Kidney epithelial cell (primary cell): ENCODE data around the gene GSKIP. TPM values are rescaled to one million over a fixed set of nuclear protein-coding genes. Genes with fewer than 3 reads are reported as not detected.

ENCODE experiments used
- DNase-seq: peaks from one replicate; pipeline ENCODE4 v3.0.0-alpha.2; 2010; ENCODE audit warnings: low read depth
- H3K27me3 ChIP-seq: 2 replicates; pipeline ENCODE4 v1.6.0; 2011; ENCODE audit warnings: low read length; ENCODE audit not compliant: control insufficient read depth, insufficient read depth
- H3K36me3 ChIP-seq: 2 replicates; pipeline ENCODE4 v1.5.1; 2011; ENCODE audit warnings: low read length; ENCODE audit not compliant: control insufficient read depth, insufficient read depth
- H3K4me3 ChIP-seq: 2 replicates; pipeline ENCODE4 v1.5.1; 2011; ENCODE audit warnings: low read depth, mild to moderate bottlenecking, control low read depth, low read length
- total RNA-seq: library from RNA; depleted of rRNA; stranded (reverse); fragments of >200 nt; gene quantifications from 2 replicates; pipeline ENCODE4 v1.2.3, GENCODE V29; 2015
- TF ChIP-seq, protein P1 (sequence below): IDR thresholded peaks from 2 replicates; pipeline ENCODE4 v1.5.1; 2011; ENCODE audit warnings: mild to moderate bottlenecking, moderate library complexity, low read length, control low read depth, inconsistent platforms; ENCODE audit not compliant: insufficient read depth, poor library complexity, severe bottlenecking

The GSKIP gene
- total RNA-seq, 1 donor from 2014 or later, result 42.8 TPM

DNA sequence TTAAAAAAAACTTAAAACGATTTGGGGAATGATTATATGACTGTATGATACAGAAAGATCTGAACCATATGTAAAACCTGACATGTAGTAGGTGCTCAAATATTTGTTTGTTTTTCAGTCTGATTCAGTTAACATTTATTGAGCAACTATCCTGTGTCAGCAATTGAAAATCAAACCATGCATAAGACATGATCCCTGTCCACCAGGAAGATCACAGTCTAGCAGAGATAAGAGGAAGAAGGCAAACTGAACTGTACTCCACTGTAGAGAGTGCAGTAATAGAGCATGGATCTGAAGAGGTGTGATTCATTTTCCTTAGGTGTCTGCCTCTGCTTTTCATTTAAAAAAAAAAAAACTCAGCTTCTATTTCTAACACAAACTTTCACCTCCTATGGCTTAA is 20.7 kb downstream of the GSKIP start:
- Histone ChIP-seq H3K36me3 (no peaks in the 10 kb centered on the region), H3K4me3 (no peak overlapping the region), H3K27me3 (no peaks in the 10 kb centered on the region)
- DNase-seq, result no peak
- TF ChIP-seq, protein P1, sequence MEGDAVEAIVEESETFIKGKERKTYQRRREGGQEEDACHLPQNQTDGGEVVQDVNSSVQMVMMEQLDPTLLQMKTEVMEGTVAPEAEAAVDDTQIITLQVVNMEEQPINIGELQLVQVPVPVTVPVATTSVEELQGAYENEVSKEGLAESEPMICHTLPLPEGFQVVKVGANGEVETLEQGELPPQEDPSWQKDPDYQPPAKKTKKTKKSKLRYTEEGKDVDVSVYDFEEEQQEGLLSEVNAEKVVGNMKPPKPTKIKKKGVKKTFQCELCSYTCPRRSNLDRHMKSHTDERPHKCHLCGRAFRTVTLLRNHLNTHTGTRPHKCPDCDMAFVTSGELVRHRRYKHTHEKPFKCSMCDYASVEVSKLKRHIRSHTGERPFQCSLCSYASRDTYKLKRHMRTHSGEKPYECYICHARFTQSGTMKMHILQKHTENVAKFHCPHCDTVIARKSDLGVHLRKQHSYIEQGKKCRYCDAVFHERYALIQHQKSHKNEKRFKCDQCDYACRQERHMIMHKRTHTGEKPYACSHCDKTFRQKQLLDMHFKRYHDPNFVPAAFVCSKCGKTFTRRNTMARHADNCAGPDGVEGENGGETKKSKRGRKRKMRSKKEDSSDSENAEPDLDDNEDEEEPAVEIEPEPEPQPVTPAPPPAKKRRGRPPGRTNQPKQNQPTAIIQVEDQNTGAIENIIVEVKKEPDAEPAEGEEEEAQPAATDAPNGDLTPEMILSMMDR, result no peak

DNA sequence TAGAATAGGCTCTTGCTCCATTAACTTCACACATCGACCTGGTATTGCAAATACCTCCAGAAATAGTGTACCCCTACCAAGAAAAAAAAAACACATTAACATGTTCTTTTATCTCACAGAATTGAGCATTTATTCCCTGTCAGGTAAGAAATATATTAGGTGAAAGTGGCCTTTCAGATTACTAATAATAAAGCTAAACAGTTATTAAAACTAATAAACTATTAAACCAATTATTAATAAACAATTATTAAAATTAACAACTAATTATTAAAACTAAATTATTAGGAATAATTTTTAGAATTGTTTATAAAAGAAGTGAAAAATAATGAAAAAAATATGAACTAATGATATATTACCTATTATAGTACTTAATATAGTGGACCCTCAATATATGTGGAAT is 21.4 kb downstream of the GSKIP start:
- Histone ChIP-seq H3K36me3 (no peaks in the 10 kb centered on the region), H3K4me3 (no peak overlapping the region), H3K27me3 (no peaks in the 10 kb centered on the region)
- no peak for DNase-seq
- TF ChIP-seq, protein P1, result no peak

DNA sequence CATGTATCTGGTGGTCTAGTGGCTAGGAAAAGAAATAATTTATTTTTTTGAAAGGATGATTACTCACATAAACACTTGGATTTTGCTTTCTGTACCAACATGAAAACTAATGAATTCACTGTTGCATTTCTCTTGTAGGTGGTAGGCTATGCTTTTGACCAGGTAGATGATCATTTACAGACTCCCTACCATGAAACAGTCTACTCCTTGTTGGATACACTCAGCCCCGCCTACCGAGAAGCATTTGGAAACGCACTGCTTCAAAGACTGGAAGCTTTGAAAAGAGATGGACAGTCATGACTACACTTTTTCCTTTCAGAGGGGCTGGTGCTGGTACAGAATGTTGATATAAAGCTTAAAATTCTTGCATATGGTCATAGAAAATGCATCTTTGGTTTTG is 22.1 kb downstream of the GSKIP start:
- no peak overlapping the region for H3K4me3 ChIP-seq
- DNase-seq, result no peak
- TF ChIP-seq, protein P1, result no peak
- H3K36me3 ChIP-seq, result no peaks in the 10 kb centered on the region
- H3K27me3 ChIP-seq, result no peaks in the 10 kb centered on the region

DNA sequence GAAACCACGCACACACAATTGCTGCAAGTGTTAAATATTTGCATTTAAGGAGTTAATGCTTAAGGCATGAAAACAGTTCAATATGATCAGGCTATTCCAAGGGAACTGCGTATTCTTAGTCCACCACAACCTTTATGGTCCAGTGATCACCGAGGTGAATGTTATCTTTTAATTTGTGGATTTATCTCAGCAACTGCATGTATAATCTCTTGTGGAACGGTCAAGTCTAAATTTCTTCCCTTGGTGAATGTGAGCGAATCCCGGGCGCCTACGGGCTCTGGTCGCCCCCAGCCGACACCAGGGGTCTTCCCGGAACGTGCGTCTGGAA is 27.6 kb downstream of the GSKIP start:
- Histone ChIP-seq H3K36me3 (no peaks in the 10 kb centered on the region), H3K4me3 (peak overlapping the region; percentile 52), H3K27me3 (no peaks in the 10 kb centered on the region)
- no peak for DNase-seq
- TF ChIP-seq, protein P1, result no peak

DNA sequence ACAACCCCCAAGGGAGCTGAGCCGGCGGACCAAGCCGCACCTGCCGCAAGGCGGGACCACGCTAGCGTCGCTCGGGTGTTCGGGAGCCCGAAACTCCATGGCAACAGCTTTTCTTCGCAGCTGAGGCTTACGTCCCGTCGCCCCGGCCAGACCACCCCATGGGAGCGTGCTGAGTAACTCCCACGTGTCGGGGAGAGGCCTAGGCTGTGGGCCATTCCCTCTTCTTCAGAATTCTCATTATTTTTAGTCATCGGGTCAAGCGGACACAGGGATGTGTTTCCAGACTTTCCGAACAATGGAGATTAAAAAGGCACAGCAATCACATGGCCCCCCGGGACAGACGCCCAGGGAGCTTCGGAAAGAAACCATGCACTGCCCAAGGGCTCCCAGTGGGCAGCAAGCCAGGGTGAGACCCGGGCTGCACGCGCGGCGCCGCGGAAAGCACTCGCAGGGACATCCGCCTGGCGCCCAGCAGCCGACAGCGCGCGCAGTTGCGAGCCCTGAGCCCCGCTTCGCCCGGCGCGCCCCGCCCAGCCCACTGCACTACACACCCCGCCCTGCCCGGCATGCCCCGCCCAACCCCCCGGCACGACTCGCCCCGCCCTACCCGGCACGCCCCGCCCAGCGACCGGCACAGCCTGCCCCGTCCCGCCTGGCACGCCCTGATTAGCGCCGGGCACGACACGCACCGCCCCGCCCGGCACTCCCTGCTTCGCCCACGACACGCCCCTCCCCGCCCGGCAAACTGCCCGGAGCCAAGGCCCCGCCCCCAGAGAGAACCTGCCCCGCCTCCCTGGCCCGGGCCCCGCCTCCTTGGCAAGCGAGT is 28.2 kb downstream of the GSKIP start:
- peak; percentile 61 for DNase-seq

More for the DNA sequence above, 28.2 kb downstream of the GSKIP start:
- H3K27me3 ChIP-seq, result no peaks in the 10 kb centered on the region
- TF ChIP-seq, protein P1, result no peak
- peak overlapping the region; percentile 78 for H3K4me3 ChIP-seq
- no peaks in the 10 kb centered on the region for H3K36me3 ChIP-seq
